Stimulated activated CD4-positive, alpha-beta T cell treated with anti-CD3 and anti-CD28 coated beads, TNF-alpha, amount 100 ng/mL, for 24 hours (primary cell): ENCODE measurements around the gene CMC4.

Experiments used
- DNase-seq, 3 experiments: peaks; one replicate each; pipeline ENCODE4 v3.0.0-alpha.2; 2020; ENCODE audit warnings: low read depth in 3 of 3

The CMC4 gene

GRCh38 chrX:155070975-155071693, at the start of gene CMC4, which contains the start of the genes BRCC3 and MTCP1:
Gene CMC4, minus strand, starts transcription at chrX:155071136. Its CDS starts 7,113 bp downstream, at chrX:155064023.
Gene BRCC3, plus strand, starts transcription at chrX:155071508. Its CDS starts 20 bp downstream, at chrX:155071528.
Gene MTCP1, minus strand, starts transcription at chrX:155071136. Its CDS starts 5,126 bp downstream, at chrX:155066010.
- DNase-seq: peak; percentile 36 to 75 (median 53)

- no peak for DNase-seq
These were observed 44.4 kb upstream of the CMC4 start for GRCh38 chrX:155115174-155115819.

- no peak for DNase-seq
These were observed 42.2 kb upstream of the CMC4 start for GRCh38 chrX:155113097-155113496.

- no peak for DNase-seq
These were observed 41.2 kb upstream of the CMC4 start for GRCh38 chrX:155112171-155112570.

- DNase-seq: no peak
These were observed 37.5 kb upstream of the CMC4 start for GRCh38 chrX:155108427-155108826.

- DNase-seq: no peak
These were observed 35.0 kb upstream of the CMC4 start for GRCh38 chrX:155105919-155106318.

GRCh38 chrX:155094468-155095061, 23.6 kb upstream of the CMC4 start:
- peak in 1 of 3 experiments; percentile 0 for DNase-seq

- DNase-seq: no peak
These were observed 16.2 kb upstream of the CMC4 start for GRCh38 chrX:155086961-155087735.

- peak in 1 of 3 experiments; percentile 28 for DNase-seq
These were observed 15.4 kb upstream of the CMC4 start for GRCh38 chrX:155086202-155086840.

- no peak for DNase-seq
These were observed 851 bp upstream of the CMC4 start for GRCh38 chrX:155071694-155072280.

GRCh38 chrX:155070663-155070974, 317 bp downstream of the CMC4 start:
- no peak for DNase-seq

GRCh38 chrX:155070038-155070437, 898 bp downstream of the CMC4 start:
- no peak for DNase-seq

GRCh38 chrX:155069414-155069813, 1.5 kb downstream of the CMC4 start:
- no peak for DNase-seq

- no peak for DNase-seq
These were observed 2.8 kb downstream of the CMC4 start for GRCh38 chrX:155068165-155068564.

GRCh38 chrX:155065035-155065734, 5.8 kb downstream of the CMC4 start:
- DNase-seq: no peak

GRCh38 chrX:155061760-155062159, 9.2 kb downstream of the CMC4 start:
- DNase-seq: no peak

GRCh38 chrX:155056877-155057792, 13.8 kb downstream of the CMC4 start:
- DNase-seq: peak in 2 of 3 experiments; percentile 6 to 24

GRCh38 chrX:155056471-155056870, 14.5 kb downstream of the CMC4 start:
- DNase-seq: no peak

- DNase-seq: no peak
These were observed 15.4 kb downstream of the CMC4 start for GRCh38 chrX:155055494-155055893.
